HG03575 (cell line): ENCODE data around the gene CDC14B.
"Not testable (repeated sequence)": the region's sequence is repeated elsewhere in the genome, so short reads cannot be mapped to it uniquely, and the experiment has no call there.

ENCODE experiments used
- ATAC-seq: cut with Tn5 transposase; IDR thresholded peaks from one replicate; pipeline ENCODE4 v1.9.1; 2021; ENCODE audit not compliant: unreplicated experiment, insufficient number of reproducible peaks, low FRiP score; ENCODE audit errors: extremely low read depth

The CDC14B gene

GRCh38 chr9:96619491-96620180 lies at the start of gene CDC14B:
Gene CDC14B (minus strand): TSS chr9:96619843. CDS start chr9:96619378, 465 bp downstream.
- no peak for ATAC-seq

GRCh38 chr9:96668868-96669534 lies 49.4 kb upstream of the CDC14B start:
- no peak for ATAC-seq

GRCh38 chr9:96667363-96667728 lies 47.7 kb upstream of the CDC14B start:
- no peak for ATAC-seq

GRCh38 chr9:96666653-96667362 lies 47.2 kb upstream of the CDC14B start:
- not testable (repeated sequence) for ATAC-seq

GRCh38 chr9:96665789-96666188 lies 46.1 kb upstream of the CDC14B start:
- no peak for ATAC-seq

- ATAC-seq, result no peak
These were observed 44.0 kb upstream of the CDC14B start for GRCh38 chr9:96663506-96664120.

- ATAC-seq, result no peak
These were observed 42.1 kb upstream of the CDC14B start for GRCh38 chr9:96661711-96662110.

GRCh38 chr9:96660692-96661248 lies 41.1 kb upstream of the CDC14B start:
- no peak for ATAC-seq

- ATAC-seq, result no peak
These were observed 35.7 kb upstream of the CDC14B start, which contains the start of gene PRXL2C for GRCh38 chr9:96655198-96655851. Gene PRXL2C (minus strand): TSS chr9:96655317. CDS start chr9:96655281, 36 bp downstream.

GRCh38 chr9:96654450-96655197 lies 35.0 kb upstream of the CDC14B start:
- no peak for ATAC-seq

- no peak for ATAC-seq
These were observed 32.0 kb upstream of the CDC14B start for GRCh38 chr9:96651626-96652025.

GRCh38 chr9:96649620-96650324 lies 30.1 kb upstream of the CDC14B start:
- ATAC-seq, result no peak

GRCh38 chr9:96646081-96646991 lies 26.7 kb upstream of the CDC14B start:
- ATAC-seq, result no peak

GRCh38 chr9:96644137-96644536 lies 24.5 kb upstream of the CDC14B start:
- no peak for ATAC-seq

- no peak for ATAC-seq
These were observed 21.9 kb upstream of the CDC14B start for GRCh38 chr9:96641514-96641913.

GRCh38 chr9:96638606-96639364 lies 19.1 kb upstream of the CDC14B start:
- ATAC-seq, result no peak
